ENCODE measurements around the gene PRORP.

GRCh38 chr14:35083530-35084150, 38.7 kb upstream of the PRORP start:
- TF ChIP-seq CTCF (IDR thresholded peaks at IDR 0.05) (no peak), POLR2A (IDR thresholded peaks at IDR 0.05) (no peak)

Data from esophagus squamous epithelium (tissue), 4 donors.